SK-N-SH treated with all-trans-retinoic acid at 6 μM for 48 hours (cell line): ENCODE measurements around the gene SP100.

ENCODE experiments used
- ATAC-seq: fragments of 200-7000 bp; cut with Tn5 transposase; 3 replicates; pipeline ENCODE4 v1.9.1; 2020; ENCODE audit warnings: mild to moderate bottlenecking, moderate library complexity
- ARNTL ChIP-seq: fragments of 450-650 bp; formaldehyde crosslinking; IDR thresholded peaks from 2 replicates; pipeline ENCODE4 v1.5.0; 2020; ENCODE audit warnings: low read depth, mild to moderate bottlenecking, moderate library complexity, borderline replicate concordance
- BACH2 ChIP-seq: fragments of 250-450 bp; sonication (Bioruptor Pico); IDR thresholded peaks from 2 replicates; pipeline ENCODE4 v1.9.0; 2021; ENCODE audit warnings: mild to moderate bottlenecking, borderline replicate concordance
- CSDC2 ChIP-seq: fragments of 250-450 bp; sonication (Bioruptor Pico); IDR thresholded peaks from 2 replicates; pipeline ENCODE4 v1.5.0; 2020; ENCODE audit warnings: mild to moderate bottlenecking, moderate library complexity
- ESRRG ChIP-seq: fragments of 250-450 bp; sonication (Bioruptor Pico); IDR thresholded peaks from 2 replicates; pipeline ENCODE4 v1.6.1; 2021; ENCODE audit warnings: mild to moderate bottlenecking
- ISL1 ChIP-seq: fragments of 250-450 bp; sonication (Bioruptor Pico); IDR thresholded peaks from 2 replicates; pipeline ENCODE4 v2.1.2; 2022; ENCODE audit warnings: mild to moderate bottlenecking, moderate library complexity
- PPARA ChIP-seq: fragments of 250-450 bp; sonication (Bioruptor Pico); IDR thresholded peaks from 2 replicates; pipeline ENCODE4 v1.5.0; 2020; ENCODE audit warnings: mild to moderate bottlenecking, borderline replicate concordance
- RARB ChIP-seq: fragments of 250-450 bp; sonication (Bioruptor Pico); IDR thresholded peaks from 2 replicates; pipeline ENCODE4 v1.8.0; 2021; ENCODE audit warnings: mild to moderate bottlenecking, moderate library complexity
- SNAI2 ChIP-seq: fragments of 250-450 bp; sonication (Bioruptor Pico); IDR thresholded peaks from 2 replicates; pipeline ENCODE4 v1.5.0; 2020; ENCODE audit warnings: mild to moderate bottlenecking, moderate library complexity
- TCF4 ChIP-seq: fragments of 250-450 bp; sonication (Bioruptor Pico); IDR thresholded peaks from 2 replicates; pipeline ENCODE4 v1.8.0; 2021; ENCODE audit warnings: mild to moderate bottlenecking, moderate library complexity, borderline replicate concordance
- TOX ChIP-seq: fragments of 250-450 bp; sonication (Bioruptor Pico); IDR thresholded peaks from 2 replicates; pipeline ENCODE4 v1.8.0; 2021; ENCODE audit warnings: mild to moderate bottlenecking, moderate library complexity, borderline replicate concordance
- ZFP3 ChIP-seq: fragments of 250-450 bp; sonication (Bioruptor Pico); IDR thresholded peaks from 2 replicates; pipeline ENCODE4 v1.5.0; 2020; ENCODE audit warnings: mild to moderate bottlenecking, moderate library complexity
- ZFP30 ChIP-seq: fragments of 450-650 bp; formaldehyde crosslinking; IDR thresholded peaks from 2 replicates; pipeline ENCODE4 v1.5.0; 2022; ENCODE audit warnings: mild to moderate bottlenecking, moderate library complexity
- ZNF565 ChIP-seq: fragments of 450-650 bp; formaldehyde crosslinking; conservative IDR thresholded peaks from 2 replicates; pipeline ENCODE4 v1.5.0; 2020; ENCODE audit warnings: low read depth, mild to moderate bottlenecking, moderate library complexity
- ZNF70 ChIP-seq: fragments of 450-650 bp; formaldehyde crosslinking; IDR thresholded peaks from 2 replicates; pipeline ENCODE4 v1.5.0; 2020; ENCODE audit warnings: mild to moderate bottlenecking, moderate library complexity
- ZNF8 ChIP-seq: fragments of 450-650 bp; formaldehyde crosslinking; IDR thresholded peaks from 2 replicates; pipeline ENCODE4 v1.5.0; 2020; ENCODE audit warnings: mild to moderate bottlenecking, moderate library complexity
- TF ChIP-seq, protein P1 (sequence below): fragments of 250-450 bp; sonication (Bioruptor Pico); IDR thresholded peaks from 2 replicates; pipeline ENCODE4 v1.5.1; 2020; ENCODE audit warnings: low read depth, mild to moderate bottlenecking, moderate library complexity
- TF ChIP-seq, protein P2 (sequence below): fragments of 250-450 bp; sonication (Bioruptor Pico); IDR thresholded peaks from 2 replicates; pipeline ENCODE4 v1.8.0; 2020; ENCODE audit warnings: mild to moderate bottlenecking, moderate library complexity, borderline replicate concordance
- TF ChIP-seq, protein P3 (sequence below): fragments of 250-450 bp; sonication (Bioruptor Pico); IDR thresholded peaks from 2 replicates; pipeline ENCODE4 v1.5.0; 2020; ENCODE audit warnings: mild to moderate bottlenecking, moderate library complexity
- TF ChIP-seq, protein P4 (sequence below): fragments of 250-450 bp; sonication (Bioruptor Pico); IDR thresholded peaks from 2 replicates; pipeline ENCODE4 v1.8.0; 2021; ENCODE audit warnings: low read depth, mild to moderate bottlenecking, moderate library complexity, borderline replicate concordance
- TF ChIP-seq, protein P5 (sequence below): fragments of 250-450 bp; sonication (Bioruptor Pico); IDR thresholded peaks from 2 replicates; pipeline ENCODE4 v1.5.1; 2021; ENCODE audit warnings: mild to moderate bottlenecking, moderate library complexity

SP100 gene

DNA sequence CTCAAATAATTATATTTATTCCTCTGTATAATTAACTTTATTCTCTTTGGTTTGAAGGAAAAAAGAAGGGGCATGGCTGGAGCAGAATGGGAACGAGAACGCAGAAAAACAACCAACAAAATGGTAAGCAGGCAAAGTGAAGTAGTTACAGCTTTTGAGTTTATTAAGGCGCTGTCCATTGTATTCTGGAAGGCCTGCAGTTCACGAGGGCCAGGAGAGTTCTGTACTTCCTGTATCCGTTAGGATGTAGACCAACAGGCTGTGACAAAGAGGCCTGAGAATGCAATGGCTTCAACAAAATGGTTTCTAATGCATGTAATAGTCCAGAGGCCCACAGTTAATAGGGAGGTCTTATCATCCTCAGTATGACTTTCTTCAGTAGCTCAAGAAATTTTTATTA, 32.5 kb upstream of the SP100 start:
- no peak for ATAC-seq
- TF ChIP-seq, protein P1, sequence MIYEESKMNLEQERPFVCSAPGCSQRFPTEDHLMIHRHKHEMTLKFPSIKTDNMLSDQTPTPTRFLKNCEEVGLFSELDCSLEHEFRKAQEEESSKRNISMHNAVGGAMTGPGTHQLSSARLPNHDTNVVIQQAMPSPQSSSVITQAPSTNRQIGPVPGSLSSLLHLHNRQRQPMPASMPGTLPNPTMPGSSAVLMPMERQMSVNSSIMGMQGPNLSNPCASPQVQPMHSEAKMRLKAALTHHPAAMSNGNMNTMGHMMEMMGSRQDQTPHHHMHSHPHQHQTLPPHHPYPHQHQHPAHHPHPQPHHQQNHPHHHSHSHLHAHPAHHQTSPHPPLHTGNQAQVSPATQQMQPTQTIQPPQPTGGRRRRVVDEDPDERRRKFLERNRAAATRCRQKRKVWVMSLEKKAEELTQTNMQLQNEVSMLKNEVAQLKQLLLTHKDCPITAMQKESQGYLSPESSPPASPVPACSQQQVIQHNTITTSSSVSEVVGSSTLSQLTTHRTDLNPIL (CRISPR knock-in tag) = no peak
- TF ChIP-seq SNAI2 = no peak
- TF ChIP-seq, protein P2, sequence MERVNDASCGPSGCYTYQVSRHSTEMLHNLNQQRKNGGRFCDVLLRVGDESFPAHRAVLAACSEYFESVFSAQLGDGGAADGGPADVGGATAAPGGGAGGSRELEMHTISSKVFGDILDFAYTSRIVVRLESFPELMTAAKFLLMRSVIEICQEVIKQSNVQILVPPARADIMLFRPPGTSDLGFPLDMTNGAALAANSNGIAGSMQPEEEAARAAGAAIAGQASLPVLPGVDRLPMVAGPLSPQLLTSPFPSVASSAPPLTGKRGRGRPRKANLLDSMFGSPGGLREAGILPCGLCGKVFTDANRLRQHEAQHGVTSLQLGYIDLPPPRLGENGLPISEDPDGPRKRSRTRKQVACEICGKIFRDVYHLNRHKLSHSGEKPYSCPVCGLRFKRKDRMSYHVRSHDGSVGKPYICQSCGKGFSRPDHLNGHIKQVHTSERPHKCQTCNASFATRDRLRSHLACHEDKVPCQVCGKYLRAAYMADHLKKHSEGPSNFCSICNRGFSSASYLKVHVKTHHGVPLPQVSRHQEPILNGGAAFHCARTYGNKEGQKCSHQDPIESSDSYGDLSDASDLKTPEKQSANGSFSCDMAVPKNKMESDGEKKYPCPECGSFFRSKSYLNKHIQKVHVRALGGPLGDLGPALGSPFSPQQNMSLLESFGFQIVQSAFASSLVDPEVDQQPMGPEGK (CRISPR knock-in tag) = no peak
- no peak for TF ChIP-seq TOX (CRISPR knock-in tag)
- no peak for TF ChIP-seq TCF4 (CRISPR knock-in tag)
- TF ChIP-seq, protein P3, sequence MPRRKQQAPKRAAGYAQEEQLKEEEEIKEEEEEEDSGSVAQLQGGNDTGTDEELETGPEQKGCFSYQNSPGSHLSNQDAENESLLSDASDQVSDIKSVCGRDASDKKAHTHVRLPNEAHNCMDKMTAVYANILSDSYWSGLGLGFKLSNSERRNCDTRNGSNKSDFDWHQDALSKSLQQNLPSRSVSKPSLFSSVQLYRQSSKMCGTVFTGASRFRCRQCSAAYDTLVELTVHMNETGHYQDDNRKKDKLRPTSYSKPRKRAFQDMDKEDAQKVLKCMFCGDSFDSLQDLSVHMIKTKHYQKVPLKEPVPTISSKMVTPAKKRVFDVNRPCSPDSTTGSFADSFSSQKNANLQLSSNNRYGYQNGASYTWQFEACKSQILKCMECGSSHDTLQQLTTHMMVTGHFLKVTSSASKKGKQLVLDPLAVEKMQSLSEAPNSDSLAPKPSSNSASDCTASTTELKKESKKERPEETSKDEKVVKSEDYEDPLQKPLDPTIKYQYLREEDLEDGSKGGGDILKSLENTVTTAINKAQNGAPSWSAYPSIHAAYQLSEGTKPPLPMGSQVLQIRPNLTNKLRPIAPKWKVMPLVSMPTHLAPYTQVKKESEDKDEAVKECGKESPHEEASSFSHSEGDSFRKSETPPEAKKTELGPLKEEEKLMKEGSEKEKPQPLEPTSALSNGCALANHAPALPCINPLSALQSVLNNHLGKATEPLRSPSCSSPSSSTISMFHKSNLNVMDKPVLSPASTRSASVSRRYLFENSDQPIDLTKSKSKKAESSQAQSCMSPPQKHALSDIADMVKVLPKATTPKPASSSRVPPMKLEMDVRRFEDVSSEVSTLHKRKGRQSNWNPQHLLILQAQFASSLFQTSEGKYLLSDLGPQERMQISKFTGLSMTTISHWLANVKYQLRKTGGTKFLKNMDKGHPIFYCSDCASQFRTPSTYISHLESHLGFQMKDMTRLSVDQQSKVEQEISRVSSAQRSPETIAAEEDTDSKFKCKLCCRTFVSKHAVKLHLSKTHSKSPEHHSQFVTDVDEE (CRISPR knock-in tag) = no peak
- no peak for TF ChIP-seq BACH2 (CRISPR knock-in tag)
- TF ChIP-seq ZFP30 (CRISPR knock-in tag) = no peak
- no peak for TF ChIP-seq ZNF8 (CRISPR knock-in tag)
- TF ChIP-seq, protein P4, sequence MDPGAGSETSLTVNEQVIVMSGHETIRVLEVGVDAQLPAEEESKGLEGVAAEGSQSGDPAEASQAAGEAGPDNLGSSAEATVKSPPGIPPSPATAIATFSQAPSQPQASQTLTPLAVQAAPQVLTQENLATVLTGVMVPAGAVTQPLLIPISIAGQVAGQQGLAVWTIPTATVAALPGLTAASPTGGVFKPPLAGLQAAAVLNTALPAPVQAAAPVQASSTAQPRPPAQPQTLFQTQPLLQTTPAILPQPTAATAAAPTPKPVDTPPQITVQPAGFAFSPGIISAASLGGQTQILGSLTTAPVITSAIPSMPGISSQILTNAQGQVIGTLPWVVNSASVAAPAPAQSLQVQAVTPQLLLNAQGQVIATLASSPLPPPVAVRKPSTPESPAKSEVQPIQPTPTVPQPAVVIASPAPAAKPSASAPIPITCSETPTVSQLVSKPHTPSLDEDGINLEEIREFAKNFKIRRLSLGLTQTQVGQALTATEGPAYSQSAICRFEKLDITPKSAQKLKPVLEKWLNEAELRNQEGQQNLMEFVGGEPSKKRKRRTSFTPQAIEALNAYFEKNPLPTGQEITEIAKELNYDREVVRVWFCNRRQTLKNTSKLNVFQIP = no peak
- no peak for TF ChIP-seq PPARA (CRISPR knock-in tag)
- no peak for TF ChIP-seq ESRRG (CRISPR knock-in tag)

DNA sequence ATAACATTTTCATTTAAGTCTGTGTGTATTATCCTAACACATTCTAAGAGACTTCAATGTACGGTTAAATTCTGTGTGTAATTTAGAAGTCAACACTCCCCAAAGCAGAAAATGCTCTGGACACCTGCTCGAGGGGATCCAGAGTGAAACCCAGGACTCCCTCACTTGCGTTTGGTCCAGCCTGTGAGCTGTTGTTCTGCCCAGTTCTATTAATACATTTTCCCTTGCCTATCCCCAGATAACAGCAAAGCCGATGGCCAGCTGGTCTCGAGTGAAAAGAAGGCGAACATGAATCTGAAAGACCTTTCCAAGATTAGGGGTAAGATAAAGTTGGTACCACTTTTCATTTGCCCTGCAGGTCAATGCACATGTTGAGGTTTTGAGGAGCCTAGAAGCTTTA, 31.0 kb upstream of the SP100 start:
- TF ChIP-seq BACH2 (CRISPR knock-in tag) (no peak), ZNF8 (CRISPR knock-in tag) (no peak), ARNTL (CRISPR knock-in tag) (no peak), ESRRG (CRISPR knock-in tag) (no peak), ISL1 (CRISPR knock-in tag) (no peak), SNAI2 (no peak), TOX (CRISPR knock-in tag) (no peak), ZFP30 (CRISPR knock-in tag) (no peak), RARB (CRISPR knock-in tag) (no peak), ZFP3 (no peak), ZNF565 (CRISPR knock-in tag) (no peak), CSDC2 (CRISPR knock-in tag) (no peak), ZNF70 (no peak)
- TF ChIP-seq, protein P2 (CRISPR knock-in tag) = no peak
- TF ChIP-seq, protein P1 (CRISPR knock-in tag) = no peak
- TF ChIP-seq, protein P5, sequence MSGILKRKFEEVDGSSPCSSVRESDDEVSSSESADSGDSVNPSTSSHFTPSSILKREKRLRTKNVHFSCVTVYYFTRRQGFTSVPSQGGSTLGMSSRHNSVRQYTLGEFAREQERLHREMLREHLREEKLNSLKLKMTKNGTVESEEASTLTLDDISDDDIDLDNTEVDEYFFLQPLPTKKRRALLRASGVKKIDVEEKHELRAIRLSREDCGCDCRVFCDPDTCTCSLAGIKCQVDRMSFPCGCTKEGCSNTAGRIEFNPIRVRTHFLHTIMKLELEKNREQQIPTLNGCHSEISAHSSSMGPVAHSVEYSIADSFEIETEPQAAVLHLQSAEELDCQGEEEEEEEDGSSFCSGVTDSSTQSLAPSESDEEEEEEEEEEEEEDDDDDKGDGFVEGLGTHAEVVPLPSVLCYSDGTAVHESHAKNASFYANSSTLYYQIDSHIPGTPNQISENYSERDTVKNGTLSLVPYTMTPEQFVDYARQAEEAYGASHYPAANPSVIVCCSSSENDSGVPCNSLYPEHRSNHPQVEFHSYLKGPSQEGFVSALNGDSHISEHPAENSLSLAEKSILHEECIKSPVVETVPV (CRISPR knock-in tag) = no peak
- TF ChIP-seq, protein P3 (CRISPR knock-in tag) = no peak
- ATAC-seq = no peak
